NCI-H128 (cell line): ENCODE measurements around the gene WEE2.
"Not testable (repeated sequence)": the region's sequence is repeated elsewhere in the genome, so short reads cannot be mapped to it uniquely, and the experiment has no call there.

Source experiments
- DNase-seq: peaks from one replicate; lab custom pipeline; 2025; ENCODE audit not compliant: unreplicated experiment; lab: John Stamatoyannopoulos, UW

The WEE2 gene

DNA sequence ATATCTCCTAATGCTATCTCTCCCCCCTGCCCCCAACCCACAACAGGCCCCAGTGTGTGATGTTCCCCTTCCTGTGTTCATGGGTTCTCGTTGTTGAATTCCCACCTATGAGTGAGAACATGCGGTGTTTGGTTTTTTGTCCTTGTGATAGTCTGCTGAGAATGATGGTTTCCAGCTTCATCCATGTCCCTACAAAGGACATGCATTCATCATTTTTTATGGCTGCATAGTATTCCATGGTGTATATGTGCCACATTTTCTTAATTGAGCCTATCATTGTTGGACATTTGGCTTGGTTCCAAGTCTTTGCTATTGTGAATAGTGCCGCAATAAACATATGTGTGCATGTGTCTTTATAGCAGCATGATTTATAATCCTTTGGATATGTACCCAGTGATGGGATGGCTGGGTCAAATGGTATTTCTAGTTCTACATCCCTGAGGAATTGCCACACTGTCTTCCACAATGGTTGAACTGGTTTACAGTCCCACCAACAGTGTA is 62.0 kb downstream of the WEE2 start:
- not testable (repeated sequence) for DNase-seq

DNA sequence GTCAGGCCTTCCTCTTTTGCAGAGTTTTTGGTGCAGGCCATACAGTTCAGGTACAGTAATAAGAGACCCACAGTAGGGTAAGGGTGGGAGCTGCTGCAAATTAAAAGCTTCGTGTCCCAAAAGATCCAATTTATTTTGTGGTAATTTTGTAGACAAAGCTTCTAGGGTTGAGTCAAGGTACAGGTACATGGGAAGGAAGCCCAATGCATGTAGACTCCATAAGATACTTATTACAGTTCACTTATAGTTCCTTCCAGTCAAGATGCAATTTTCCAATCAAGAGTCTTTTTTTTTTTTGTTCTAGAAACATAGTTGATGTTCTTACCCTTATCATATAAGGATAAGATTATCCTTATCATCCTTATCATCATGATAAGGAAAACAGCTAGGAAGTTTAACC is 68.2 kb downstream of the WEE2 start, which contains the start of gene TAS2R4:
Gene TAS2R4, plus strand, starts transcription at position 301 of the 400 bp plus-strand sequence. CDS start 1,815 bp downstream, outside the sequence.
- no peak for DNase-seq
